ENCODE results near the gene MRPS34. TPM values are rescaled to one million over a fixed set of nuclear protein-coding genes. Genes with fewer than 3 reads are reported as not detected.

Gene MRPS34
- 63.4 TPM for total RNA-seq

DNA sequence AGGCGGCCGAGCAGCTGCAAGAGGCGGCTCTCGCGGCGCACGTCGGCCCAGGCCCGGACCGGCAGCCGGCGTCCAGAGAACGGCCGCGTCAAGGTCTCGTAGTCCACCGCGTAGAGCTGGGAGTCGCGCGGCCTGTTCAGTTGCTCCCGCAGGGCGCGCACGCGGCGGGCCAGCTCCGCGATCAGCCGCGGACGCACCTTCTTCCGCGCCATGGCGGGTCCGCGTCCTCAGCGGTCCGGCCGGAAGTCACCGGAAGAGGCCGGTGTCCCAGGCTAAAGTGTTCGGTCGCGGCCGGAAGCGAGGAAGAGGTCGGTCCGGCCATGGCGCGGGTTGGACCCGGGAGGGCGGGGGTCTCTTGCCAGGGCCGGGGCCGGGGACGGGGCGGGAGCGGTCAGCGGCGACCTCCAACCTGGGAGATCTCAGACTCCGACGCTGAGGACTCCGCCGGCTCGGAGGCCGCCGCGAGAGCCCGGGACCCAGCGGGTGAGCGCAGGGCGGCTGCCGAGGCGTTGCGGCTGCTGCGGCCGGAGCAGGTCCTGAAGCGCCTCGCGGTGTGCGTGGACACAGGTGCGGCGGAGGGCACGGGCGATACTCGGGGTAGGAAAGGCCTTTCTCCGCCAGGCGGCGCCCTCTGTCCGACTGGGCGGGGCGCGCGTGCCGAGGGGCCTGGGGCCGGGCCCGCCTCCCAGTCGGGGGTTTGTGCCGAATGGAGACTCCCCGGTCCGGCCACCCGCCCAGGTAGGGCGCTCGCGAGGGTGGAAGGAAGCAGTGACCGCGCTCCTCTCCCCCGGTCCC lies at the start of gene MRPS34:
Gene MRPS34 (minus strand): TSS at position 227 of the 795 bp plus-strand sequence. CDS start 15 bp downstream, at position 212.

DNA sequence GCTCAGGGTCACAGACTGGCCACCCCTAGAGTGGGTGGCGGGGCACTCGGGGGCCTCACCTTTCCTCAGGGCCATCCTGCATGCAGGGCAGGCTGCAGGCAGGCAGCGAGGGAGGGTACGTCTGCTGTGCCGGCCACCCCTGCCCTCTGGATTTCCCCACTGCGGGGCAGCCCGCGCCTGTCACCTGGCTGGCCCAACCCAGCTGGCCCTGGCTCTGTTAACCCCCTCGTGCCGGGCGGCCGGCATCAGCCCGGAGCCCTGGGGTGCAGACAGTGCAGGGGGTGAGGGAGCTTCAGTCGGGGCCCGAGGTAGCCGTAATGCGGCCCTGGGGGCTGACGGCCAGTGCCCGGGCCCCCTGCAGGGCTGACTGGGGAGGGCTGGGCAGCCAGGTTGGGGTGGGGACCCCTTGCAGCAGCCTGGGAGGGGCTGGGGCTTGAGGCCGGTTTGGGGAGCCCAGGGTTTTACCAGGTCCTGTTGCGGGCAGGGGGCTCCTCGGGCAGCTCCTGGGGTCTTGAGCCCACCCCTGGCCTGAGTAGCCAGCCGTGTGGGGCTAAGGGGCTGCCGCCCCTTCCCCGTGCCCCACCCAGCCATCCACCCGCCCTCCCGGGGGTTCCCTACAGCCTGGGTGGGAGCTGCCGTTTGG lies 20.8 kb upstream of the MRPS34 start, which contains the start of gene IGFALS:
Gene IGFALS (minus strand): TSS at position 128 of the 643 bp plus-strand sequence. CDS start 53 bp downstream, at position 75.

GRCh38 chr16:1782408-1783264 lies 9.7 kb upstream of the MRPS34 start, which contains the start of the genes NUBP2 and SPSB3:
NUBP2 (plus strand) TSS chr16:1782960; CDS start chr16:1783021, 61 bp downstream.
SPSB3 (minus strand) TSS chr16:1782571; CDS start chr16:1781483, 1,088 bp downstream.

DNA sequence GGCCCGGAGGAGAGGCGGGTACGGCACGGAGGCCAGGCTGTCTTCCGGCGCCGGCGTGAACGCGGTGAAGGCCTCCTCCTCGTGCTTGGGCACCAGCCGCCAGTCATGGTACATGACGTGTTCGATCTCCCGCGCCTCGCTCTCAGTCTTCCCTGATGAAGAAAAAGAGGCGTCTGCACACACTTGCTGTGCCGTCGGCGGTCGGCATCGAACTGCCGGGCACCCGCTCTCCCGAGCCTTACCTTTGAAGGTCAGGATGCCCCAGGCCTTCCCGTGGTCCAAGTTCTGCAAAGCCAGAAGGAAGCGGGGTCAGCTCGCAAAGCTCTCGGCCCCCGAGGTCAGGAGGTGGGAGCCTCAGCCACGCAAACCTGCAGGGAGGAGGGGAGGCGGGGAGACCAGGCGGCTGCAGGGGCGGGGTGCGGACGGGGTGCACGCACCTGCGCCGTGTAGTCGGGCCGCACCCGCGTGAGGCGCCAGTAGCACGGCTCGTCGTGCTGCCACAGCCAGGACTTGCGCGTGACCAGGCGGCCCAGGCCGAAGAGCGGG lies 499 bp downstream of the MRPS34 start, which contains the start of gene EME2:
Gene EME2 (plus strand): TSS at position 449 of the 546 bp plus-strand sequence. CDS start 418 bp downstream, outside the sequence.

DNA sequence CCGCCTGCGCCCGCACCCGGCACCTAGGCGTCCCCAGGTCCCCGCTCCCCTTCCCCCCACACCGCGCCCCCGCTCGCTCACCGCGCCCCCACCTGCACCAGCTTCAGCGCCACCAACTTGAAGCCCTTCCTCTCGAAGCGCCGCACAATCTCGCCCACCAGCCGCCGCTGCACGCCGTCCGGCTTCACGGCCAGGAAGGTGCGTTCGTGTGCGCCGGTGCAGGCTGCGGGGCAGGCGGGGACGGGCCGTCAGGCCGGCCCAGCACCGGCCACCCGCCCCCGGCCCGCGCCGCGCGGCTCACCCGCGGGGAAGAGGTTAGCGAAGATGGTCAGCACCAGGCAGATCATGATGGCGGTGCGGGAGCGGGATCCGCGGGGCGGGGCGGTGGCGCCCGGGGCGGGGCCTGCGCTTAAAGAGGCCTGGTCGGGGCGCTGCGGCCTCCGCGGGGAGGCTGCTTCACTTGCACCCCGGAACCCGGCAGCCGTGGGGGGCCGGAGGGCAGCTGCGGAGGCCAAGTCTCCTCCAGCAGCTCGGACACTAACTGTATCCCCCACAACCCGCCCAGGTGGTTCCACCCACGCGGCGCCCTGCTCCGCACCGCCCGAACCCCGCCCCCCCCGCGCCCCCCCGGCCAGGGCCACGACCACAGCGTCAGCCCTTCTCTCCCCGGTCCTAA lies 1.6 kb downstream of the MRPS34 start, which contains the start of gene NME3:
Gene NME3 (minus strand): TSS at position 356 of the 676 bp plus-strand sequence. CDS start 9 bp downstream, at position 347.

Small RNAs within 50 kb of the gene (small RNA-seq; reads per million reads assigned to genes)
- gene MIR3177 (ENCODE audit: low replicate concordance): not detected

Other genes with a start within 250 kb of the MRPS34 start
- gene TMEM204, start 239.5 kb downstream of the MRPS34 start, total RNA-seq: 27.7 TPM
- gene IFT140, start 161.1 kb downstream of the MRPS34 start, total RNA-seq: 68.0 TPM
- gene CRAMP1, start 160.8 kb downstream of the MRPS34 start, total RNA-seq: 17.2 TPM
- gene JPT2, start 94.9 kb downstream of the MRPS34 start, total RNA-seq: 44.8 TPM
- gene MAPK8IP3, start 66.9 kb downstream of the MRPS34 start, total RNA-seq: 65.9 TPM
- gene NME3, start 1.6 kb downstream of the MRPS34 start, total RNA-seq: 43.1 TPM
- gene EME2, start 324 bp downstream of the MRPS34 start, total RNA-seq: 20.1 TPM
- 78.3 TPM for gene SPSB3, start 9.4 kb upstream of the MRPS34 start, total RNA-seq
- gene NUBP2, start 9.8 kb upstream of the MRPS34 start, total RNA-seq: 70.1 TPM
- 7.0 TPM for gene IGFALS, start 20.6 kb upstream of the MRPS34 start, total RNA-seq
- 73.6 TPM for gene HAGH, start 53.7 kb upstream of the MRPS34 start, total RNA-seq
- 98.6 TPM for gene FAHD1, start 54.1 kb upstream of the MRPS34 start, total RNA-seq
- 0.29 TPM for gene MEIOB, start 99.0 kb upstream of the MRPS34 start, total RNA-seq
- gene HS3ST6, start 145.3 kb upstream of the MRPS34 start, total RNA-seq: 1.2 TPM
- gene MSRB1, start 170.1 kb upstream of the MRPS34 start, total RNA-seq: 22.4 TPM
- gene RPL3L, start 181.6 kb upstream of the MRPS34 start, total RNA-seq: 33.3 TPM
- gene NDUFB10, start 186.4 kb upstream of the MRPS34 start, total RNA-seq: 130 TPM
- gene RPS2, start 191.7 kb upstream of the MRPS34 start, total RNA-seq: 2,517 TPM
- not detected for gene RNF151, start 193.7 kb upstream of the MRPS34 start, total RNA-seq
- gene TBL3, start 198.9 kb upstream of the MRPS34 start, total RNA-seq: 32.2 TPM
- gene NOXO1, start 208.3 kb upstream of the MRPS34 start, total RNA-seq: 0.47 TPM
- gene GFER, start 211.1 kb upstream of the MRPS34 start, total RNA-seq: 24.6 TPM
- gene SYNGR3, start 216.8 kb upstream of the MRPS34 start, total RNA-seq: 3.2 TPM
- 20.9 TPM for gene ZNF598, start 236.7 kb upstream of the MRPS34 start, total RNA-seq
- gene NPW, start 246.7 kb upstream of the MRPS34 start, total RNA-seq: 7.0 TPM

Measured in metanephros (tissue), 2 donors.